Umbilical cord (tissue), 2 donors: Measurements from ENCODE around the gene GLS. TPM values are rescaled to one million over a fixed set of nuclear protein-coding genes. Genes with fewer than 3 reads are reported as not detected.

ENCODE experiments used
- DNase-seq: peaks from one replicate; pipeline ENCODE4 v3.0.0-alpha.2; 2015; ENCODE audit warnings: low spot score
- total RNA-seq: library from RNA; depleted of rRNA; stranded (reverse); fragments of >200 nt; gene quantifications from one replicate; pipeline ENCODE4 v1.2.3, GENCODE V29; 2014; ENCODE audit warnings: low replicate concordance; ENCODE audit not compliant: insufficient read depth

Gene GLS
- total RNA-seq, 1 donor from 2014 or later, result 729 TPM

- DNase-seq, result no peak
Measured at GRCh38 chr2:190970160-190970559, 89.5 kb downstream of the GLS start.

GRCh38 chr2:190970873-190971506 lies 90.4 kb downstream of the GLS start:
- DNase-seq, result no peak

DNA sequence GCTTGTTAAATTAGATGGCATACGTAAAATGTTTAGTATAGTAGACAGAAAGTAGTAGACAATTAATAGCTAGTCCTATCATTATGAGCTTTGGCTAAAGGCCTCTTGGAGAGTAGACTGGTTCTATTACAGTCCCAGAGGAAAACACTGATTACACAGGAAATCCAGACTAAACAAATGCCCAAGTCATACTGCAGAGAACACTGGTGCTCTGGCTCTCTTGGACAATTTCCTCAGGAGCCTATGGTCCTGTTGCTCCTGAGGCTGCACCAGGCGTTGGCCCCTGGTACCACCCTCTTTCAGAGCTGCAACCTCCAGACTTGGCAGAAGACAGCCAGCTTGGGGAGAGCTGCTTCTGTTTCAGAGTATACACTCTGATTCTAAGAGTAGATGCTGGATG lies 91.6 kb downstream of the GLS start:
- DNase-seq, result no peak

- no peak for DNase-seq
Measured at GRCh38 chr2:190972846-190973245, 92.2 kb downstream of the GLS start.

DNA sequence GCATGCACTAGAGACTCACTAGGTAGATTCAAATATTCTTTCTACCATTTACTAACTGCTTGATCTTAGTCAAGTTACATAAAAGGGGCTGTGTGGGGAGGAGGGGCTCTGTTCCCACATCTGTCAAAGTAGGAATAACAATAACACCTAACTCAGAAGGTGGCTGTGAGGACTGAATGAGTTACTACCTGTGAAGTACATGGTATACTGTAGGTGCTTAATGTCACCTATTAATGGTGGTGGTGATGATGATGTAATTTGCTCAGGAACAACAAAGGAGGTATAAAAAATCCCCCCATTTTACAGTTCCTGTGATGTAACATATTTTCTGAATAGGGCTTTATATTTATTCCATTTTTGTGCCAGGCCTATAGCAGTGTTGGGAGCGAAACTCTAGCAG lies 92.6 kb downstream of the GLS start:
- no peak for DNase-seq

DNA sequence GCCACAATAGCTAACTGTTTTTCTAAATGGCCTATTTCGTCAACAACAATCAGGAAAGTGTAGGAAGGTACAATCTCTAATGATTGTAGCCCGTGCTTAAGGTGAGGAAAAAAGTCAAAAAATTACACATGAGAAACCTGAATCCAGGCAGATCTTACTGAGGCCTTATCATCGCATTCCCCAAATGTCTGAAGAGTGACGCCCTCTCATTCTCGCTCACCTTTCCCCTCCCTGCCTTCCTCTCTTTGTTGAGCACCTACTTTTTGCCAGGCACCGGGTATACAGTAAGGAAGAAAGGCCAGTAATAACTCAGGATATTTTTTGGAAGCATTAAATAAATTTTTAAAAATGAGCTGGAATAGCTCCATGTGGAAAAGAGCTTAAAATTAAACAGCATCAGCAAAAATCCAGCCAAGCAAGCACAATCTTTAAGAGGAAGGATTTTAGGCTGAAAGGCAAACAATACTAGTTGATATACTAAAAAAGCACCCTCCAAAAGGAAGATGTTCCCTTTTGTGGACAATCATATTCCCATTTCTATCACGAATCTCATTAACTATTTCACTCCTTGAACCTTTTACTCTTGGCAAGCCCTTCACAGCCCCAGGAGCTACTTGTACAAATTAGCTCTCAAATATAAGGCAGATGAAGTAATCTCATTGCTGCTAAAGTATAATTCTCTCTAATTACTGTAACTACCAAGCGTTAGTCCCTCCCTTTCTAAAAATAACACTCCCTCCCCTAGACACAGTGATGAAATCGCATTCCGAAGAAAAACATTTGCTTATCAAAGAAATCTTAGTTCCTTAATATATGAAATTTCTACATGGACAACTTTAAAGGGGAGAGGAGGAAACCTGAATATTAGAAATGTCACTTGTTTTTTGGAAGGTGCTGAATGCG lies 93.4 kb downstream of the GLS start:
- no peak for DNase-seq

DNA sequence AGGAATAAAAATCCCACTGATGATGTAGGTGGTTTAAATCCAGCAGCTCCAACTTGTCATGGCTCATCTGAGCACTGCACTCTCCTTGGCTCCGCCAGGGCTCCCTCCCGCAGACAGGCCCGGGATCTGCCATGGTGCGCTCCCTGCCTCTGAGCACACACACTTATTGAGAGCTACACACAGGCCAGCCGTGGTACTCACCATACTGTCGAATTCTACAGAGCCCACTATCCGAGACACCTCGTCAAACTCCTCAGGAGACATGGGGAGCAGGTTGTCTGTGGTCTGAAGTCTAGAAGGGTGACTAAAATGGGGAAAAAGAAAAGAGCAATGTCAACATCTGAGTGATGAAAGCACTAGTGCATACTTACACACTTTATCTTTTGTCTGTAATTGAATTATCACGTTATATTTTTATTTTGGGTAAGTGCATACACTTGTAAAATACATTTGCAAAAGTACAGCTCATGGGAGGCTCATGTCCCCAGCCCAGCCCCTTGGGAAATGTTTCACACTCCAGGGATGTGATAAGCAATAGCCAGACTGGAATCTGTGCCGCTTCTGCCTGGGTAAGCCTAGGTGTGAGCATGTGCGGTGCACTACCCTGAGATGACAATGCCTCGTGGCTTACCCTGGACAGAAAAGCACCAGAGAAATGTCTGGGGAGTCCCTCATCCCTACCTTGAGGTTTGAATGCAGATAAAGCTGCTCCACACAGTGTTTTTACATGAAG lies 94.2 kb downstream of the GLS start:
- DNase-seq, result no peak

DNA sequence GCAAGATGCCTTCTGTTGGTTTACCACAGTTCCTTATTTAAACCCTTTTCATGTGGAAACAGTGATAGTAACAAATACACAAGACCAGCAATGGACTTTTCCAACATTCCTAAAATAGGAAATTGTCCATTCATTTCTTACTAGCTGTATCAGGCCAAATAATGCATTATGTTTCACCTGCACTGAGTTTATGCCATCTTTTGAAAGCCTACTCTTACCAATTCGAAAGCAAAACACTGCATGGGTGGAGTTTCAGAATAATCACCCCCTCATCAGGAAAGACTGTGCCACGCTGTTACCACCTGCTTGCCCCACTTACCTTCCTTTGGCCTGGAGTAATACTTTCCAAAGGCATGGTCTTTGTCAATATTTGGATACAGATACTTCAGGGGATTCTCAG lies 95.9 kb downstream of the GLS start:
- no peak for DNase-seq

DNA sequence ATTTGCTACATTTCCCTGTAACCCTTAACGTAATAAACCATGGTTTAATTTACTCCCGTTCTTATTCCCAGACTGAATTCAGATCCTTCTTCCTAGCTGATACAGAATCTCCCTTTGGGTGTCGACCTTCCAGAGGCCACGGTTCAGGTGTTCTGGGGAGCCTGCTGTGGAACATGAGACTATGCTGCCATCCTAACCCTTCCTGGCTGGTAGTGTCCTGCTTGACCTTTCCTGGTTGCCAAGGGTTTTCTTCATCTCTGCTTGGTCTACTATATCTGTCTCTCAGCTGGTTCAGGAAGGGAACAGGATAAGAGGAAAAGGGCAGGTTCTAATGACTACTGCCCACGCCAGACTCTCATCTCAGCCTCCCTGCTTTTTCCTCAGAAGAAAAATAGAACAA lies 96.9 kb downstream of the GLS start:
- DNase-seq, result no peak

DNA sequence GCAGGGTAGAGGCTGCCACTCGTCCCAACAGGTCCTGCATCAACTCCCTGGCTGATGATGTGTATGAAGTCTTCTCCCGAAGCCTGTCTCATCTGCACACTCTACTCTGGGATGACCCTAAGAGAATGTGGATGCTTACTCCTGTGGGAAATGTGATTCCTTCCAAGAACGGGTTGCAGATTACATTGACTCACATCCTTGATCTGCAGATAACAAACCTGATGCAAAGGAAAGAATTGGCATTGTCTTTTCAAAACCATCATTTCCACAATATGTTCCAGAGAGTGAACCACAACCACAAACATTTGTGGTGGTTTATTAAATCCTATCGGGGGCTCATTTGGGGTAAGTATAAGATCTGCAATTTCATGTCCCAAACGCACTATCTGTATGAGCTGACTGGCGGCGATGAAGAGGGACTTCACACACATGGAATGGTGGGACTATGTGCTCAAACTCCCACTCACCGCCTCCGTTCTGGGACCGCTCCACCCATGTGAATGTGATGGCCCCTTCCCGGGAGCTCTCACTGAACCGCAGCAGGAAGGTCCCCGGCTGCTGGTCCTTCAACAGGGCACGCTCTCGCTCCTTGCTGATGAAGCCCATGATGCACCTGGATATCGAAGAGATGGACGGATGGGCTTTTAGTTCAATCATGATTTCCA lies 97.9 kb downstream of the GLS start:
- DNase-seq, result no peak

DNA sequence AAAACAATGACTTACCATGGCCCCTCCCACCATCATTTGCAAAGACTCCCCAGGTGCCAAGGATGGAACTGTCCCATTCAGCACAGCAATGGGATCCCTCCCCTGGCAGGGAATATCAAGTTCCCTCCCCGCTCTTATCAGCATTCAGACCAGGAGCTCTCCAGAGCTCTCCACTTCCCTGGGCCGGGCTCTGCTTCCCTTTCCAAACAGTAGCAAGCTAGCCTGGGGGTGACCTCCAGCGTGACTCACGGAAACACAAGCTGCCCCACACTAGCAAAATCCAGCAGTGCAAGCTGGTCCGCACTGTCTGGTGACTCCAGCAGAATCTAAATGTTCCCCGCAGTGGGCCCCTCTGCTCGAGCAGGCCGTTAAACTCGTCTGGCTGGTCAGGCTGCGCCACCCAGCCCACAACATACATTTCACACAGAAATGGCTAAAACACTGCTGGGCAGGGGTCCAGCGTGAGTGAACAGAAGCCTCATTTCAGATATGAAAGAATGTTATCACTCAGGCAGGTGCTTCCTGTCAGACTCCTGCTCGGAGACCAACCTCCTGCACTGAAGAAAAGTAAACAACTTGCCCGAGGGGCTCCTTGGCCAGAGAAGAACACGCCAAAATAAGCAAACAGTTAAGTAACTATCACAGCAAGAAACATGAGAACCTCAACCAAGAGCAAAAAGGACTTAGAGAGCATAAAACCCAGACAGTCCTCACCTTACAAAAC lies 99.4 kb downstream of the GLS start:
- peak; percentile 90 for DNase-seq

DNA sequence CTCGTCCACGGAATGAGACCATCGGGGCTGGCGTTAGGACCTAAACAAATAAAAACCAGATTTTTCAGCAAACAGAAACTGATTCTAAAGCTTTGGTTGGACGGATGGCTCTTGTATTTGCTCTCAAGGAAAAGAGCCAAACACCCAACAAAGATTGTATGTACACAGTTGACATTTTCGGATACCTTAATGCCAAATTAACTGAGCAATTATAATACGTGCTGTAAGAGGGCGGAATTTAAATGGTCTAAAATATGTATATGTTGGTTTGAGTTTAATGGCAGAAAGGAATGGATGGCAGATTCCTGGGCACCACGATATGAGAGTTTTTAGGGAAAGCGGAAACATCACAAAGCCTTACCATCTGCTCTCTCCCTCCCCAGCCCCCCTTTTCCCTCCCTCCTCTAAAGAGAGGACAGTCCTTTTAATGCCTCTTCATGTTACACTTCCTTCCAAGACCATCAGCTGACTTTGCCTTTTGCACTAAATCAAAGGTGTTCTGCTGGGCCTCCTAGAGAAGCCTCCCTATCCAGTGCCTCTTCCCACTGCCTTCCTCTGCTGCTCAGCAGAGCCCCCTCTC lies 100.1 kb downstream of the GLS start:
- DNase-seq, result no peak

DNA sequence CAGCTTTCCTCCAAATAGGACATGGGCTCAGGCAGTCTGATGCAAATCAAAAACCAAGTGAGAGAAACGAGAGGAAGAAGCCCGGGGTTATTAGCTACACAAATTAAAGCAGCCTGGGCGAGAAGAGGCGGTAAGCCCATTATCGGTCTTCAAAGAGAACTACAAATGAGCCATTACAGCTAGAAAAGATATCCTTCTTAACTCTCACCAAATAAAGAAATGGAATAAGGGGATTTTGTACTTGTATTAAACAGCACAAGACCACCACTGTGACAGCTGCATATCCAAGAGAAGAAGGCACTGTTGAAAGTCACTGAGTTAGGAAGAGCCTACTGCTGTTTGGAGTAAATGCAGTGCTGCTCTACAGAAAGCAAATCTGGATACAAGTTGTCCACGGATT lies 100.7 kb downstream of the GLS start:
- no peak for DNase-seq

GRCh38 chr2:190981733-190982132 lies 101.1 kb downstream of the GLS start:
- DNase-seq, result no peak

DNA sequence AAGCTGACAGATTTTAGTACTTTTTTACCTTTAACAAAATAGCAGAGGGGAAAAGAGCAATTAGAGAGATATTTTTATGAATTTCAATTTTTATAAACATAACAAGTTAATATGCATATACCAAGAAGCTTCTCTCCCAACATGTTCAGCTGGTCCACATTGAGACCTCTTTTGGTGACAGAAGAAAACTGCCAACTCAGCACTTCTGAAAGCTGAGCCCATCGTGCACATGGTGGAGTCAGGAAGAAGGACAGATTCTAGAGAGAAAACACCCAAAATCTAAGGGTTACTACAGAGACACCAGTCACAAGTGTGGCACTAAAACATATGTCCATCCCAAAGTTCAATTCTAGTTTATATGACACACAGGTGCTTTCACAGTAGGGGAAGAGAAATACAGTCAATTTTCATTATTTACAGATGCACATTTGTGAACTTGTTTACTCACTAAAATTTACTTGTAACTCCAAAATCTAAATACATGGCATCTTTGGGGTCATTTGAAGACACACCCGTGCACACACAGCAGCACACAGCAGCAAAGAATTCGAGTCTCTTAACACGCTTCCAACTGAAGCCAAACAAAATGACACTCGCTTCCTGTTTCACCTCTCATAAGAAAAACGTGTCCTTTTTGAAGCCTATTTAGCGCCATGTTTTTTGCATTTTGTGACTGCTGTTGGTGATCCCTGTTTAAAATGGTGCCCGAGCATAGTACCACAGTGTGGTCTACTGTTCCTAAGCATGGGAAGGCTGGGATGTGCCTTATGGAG lies 101.8 kb downstream of the GLS start:
- DNase-seq, result no peak

DNA sequence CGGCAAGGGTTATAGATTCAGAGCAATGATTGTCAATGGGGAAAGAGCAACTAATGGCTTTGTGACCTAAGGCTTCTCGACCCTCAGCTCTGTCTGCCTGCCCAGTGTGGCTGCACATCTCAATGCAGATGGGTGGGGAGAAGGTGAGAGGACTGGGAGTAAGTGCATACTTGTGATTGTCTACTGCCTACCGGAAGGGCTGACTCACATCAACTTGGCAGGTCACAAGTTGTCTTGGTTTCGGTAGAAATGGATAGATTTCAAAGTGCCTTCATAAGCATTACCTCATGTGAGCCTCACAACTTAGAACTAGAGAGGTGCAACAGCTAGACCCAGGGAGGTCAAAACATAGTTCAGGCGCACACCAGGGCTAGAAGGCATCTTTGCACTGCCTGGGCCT lies 104.0 kb downstream of the GLS start:
- DNase-seq, result no peak

- DNase-seq, result no peak
Measured at GRCh38 chr2:190986221-190986953, 105.8 kb downstream of the GLS start.

DNA sequence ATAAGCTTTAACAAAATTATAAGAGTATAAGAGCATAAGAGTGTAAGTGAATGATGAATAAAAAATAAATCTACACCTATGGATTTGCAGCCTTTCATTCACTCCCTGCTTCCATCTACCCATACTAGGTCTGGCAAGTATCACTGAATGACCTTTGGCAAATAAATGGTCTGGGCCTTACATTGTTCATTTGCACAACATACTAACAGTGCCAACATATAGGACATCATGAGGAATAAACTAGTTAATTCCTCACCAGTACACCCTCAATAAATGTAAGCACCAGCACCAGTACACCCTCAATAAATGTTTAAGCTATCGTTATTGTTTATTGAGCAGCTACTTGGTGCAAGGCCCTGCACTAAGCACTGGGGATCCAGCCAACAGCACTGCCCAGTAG lies 106.5 kb downstream of the GLS start:
- no peak for DNase-seq

DNA sequence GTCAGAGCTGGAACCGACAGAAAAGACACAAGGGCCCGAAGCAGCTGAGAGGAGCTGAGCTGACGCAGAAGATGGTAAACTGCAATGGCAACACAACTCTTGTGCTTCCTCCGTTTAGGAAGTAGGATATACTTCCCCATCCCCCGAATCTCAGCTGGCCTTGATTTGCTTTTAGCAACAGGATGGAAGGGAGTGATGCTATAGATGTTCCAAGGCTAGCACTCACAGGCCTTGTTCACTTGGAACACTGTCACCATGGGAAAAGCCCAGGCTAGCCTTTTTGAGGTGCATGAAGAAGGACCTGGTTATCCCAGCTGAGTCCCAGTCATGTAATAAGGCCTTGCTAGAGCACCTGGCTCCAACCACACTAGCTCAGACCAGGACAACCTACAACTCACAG lies 107.3 kb downstream of the GLS start:
- no peak for DNase-seq
